HS-5 (cell line): ENCODE data around the gene PSMG3.

ENCODE experiments used
- DNase-seq: peaks from one replicate; pipeline ENCODE4 v3.0.0-alpha.2; 2012; ENCODE audit warnings: low read depth

The PSMG3 gene

DNA sequence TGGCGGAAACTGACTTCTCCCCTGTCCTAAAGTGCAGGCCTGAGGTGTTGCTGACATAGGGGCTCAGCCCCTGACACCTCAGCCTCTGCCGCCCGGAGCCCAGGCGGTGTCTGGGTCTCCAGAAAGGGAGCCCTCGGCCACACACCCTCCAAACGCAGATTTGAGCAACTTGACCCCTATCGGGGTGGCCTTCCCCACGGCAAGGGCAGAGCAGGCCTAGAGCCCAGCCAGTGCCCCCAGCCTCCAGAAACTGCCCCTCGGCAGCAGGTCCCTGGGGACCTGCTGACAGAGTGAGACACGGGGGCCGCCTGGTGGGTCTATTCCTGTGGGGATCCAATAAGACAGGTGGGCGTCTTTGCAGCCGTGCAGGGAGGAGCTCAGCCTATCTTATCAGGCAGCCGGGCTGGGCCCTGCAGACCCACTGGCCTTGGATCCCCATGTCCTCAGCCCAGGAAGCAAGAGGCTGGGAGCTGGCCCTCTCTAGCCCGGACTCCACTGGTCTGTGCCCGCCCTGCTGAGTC is 24.9 kb downstream of the PSMG3 start:
- DNase-seq: no peak

DNA sequence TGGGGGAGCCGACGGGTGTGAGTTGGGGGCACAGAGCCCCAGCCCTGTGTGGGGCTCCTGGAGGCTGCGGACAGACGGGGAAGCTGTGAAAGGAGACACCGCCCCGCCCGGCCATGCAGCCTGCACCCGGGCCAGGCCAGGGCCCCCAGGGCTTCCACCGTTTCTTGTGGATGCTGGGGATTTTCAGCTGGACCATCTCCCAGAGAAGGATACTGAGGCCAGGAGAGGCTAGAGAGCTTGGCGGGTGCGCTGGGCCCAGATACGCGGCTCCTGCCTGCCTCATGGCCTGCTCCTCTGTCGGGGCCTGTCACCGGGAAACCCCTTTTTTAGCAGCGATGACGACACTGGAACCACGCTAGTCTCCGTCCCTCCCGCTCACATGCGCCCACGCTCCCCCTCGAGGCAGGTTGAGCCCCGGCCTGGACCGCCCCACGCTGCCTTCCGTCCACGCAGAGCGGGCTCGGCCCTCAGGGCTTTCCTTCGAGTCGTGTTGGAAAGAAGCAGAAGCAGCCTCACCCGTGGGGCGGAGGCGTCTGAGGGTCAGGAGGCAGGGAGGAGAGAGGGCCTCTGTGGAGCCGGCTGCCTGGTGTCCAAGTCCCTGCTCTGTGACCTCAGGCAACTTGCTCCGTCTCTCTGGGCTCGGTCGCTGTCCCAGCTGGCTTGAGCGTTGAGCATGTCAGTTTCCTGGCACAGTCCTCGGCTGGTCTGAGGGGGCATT is 25.5 kb downstream of the PSMG3 start:
- DNase-seq: no peak

DNA sequence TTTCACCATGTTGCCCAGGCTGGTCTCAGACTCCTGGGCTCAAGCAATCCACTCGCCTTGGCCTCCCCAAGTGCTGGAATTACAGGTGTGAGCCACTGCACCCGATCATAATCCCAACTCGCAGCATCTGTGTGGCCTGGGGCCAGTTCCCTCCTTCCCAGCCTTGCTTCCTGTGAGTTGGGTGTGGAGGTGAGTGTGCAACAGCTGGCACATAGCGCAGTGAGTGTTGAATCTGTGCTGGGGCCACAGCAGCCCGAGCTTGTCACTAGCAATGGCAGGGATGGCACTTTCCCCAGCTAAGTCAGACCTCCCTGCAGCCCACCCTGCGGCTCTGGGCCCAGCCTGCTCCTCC is 26.0 kb downstream of the PSMG3 start:
- no peak for DNase-seq

DNA sequence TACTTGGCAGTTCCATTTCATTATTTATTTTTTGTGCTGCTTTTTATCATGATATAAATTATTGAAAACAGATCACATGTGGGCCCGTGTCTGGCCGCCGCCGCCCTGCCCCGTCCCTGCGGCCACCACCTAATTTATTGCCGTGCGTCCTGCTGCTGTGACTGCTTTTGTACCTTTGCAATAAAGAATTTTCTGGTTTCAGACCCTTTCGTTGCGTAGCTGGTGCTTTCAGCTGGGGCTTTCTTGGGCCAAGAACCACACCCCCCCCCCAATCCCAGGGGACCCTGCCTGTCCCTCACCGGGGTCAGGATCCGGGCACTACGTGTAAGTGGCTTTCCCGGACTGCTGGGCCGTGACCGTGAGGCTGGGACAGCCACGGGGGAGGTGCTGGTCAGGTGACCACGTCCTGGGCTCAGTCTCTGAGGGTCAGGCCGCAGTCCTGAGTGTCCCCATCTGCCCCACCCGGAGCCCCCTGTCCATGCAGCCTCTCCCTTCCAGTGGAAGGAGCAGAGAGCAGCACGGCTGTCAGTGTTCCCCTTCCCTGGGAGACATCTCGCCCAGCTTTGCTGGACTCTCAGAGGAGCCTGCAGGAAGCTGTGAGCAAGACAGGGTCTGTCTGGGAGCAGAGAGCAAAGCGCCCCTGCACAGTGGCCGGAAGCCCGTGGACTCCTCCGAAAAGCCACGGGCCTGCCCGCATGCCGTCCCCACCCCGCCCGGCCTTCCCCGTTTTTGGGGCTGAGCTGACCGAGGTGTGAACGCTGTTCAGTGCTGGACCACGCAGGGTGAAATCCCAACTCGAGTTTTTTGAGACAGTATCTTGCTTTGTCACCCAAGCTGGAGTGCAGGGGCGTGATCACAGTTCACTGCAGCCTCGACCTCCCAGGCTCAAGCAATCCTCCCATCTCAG is 26.7 kb downstream of the PSMG3 start:
- no peak for DNase-seq

DNA sequence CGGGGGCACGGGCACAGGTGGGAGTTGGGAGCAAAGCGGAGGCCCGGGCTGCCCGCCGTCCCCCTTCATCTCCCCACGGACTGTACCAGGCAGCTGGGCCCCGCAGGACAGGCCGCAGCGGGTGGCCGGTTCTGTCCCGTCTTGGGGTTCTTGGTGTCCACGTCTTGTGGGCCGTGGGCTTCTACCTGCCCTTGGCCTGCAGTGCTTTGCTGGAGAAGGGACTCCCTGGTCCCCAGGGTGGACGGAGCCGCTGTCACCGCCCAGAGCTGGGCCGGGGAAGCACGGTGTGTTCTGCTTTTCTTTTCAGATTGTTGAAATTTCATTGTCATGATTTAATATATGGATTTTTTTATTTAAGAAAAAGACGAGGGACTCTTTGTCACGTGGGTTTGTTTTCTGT is 27.5 kb downstream of the PSMG3 start:
- no peak for DNase-seq

DNA sequence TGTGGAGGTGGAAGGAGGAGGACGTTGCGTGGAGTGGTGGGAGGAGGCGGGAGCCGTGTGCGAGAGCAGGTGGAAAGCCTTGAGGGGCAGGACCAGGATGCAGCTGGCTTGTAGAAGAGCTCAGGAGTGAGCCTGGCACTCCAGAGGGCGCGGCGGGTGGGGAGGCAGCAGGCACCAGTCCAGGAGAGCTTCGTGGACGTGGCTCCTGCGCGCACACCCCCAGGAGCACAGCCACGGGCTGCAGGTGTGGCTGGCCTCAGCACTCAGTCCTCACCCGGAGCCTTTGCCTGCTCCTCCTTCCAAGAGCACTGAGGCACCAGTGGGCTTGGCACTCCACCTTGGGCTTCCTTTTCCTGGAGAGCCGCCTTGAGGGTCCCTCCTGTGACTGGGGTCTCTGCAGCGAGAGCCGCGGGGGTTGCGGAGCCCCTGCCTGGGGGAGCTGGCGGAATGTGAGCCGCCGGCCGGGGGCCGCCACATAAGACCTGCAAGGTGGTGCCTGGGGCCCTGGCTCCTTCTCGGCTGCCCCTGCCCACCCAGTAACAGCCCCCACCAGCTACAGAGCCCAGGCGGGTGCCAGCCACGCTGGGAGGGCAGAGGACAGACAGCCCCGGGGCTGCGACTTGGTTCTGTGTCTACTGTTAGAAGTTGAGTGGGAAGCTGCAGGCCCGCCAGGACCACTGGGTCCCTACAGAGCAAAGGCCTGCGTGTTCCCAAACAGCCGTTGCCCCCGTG is 28.2 kb downstream of the PSMG3 start:
- DNase-seq: no peak

DNA sequence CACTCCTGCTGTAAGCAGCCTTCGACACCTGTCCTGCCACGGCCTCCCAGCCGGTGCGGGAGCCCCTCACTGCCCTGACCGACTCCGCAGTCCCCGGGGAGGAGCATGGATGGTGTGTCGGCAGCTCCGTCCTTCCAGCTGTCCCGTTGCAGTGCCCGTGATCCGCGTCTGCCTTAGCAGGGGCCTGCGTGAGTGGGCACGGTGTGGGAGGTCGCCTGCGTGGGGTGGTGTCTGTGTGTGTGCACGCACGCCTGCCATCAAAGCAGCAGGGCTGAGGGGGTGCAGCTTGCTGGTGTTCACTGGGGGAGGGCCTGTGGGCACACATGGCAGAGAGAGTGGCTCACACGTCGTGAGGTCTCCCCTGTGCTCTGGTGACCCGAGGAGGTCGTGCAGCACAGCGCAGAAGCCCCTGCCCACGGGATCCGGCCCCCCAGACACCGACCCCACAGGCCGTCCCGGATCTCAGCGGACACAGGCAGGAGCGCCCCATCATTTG is 29.0 kb downstream of the PSMG3 start:
- no peak for DNase-seq

GRCh38 chr7:1539882-1540775 is 29.7 kb downstream of the PSMG3 start:
- DNase-seq: no peak

- DNase-seq: no peak
These were observed 30.5 kb downstream of the PSMG3 start for GRCh38 chr7:1539181-1539881.

GRCh38 chr7:1538544-1539180 is 31.2 kb downstream of the PSMG3 start:
- no peak for DNase-seq

DNA sequence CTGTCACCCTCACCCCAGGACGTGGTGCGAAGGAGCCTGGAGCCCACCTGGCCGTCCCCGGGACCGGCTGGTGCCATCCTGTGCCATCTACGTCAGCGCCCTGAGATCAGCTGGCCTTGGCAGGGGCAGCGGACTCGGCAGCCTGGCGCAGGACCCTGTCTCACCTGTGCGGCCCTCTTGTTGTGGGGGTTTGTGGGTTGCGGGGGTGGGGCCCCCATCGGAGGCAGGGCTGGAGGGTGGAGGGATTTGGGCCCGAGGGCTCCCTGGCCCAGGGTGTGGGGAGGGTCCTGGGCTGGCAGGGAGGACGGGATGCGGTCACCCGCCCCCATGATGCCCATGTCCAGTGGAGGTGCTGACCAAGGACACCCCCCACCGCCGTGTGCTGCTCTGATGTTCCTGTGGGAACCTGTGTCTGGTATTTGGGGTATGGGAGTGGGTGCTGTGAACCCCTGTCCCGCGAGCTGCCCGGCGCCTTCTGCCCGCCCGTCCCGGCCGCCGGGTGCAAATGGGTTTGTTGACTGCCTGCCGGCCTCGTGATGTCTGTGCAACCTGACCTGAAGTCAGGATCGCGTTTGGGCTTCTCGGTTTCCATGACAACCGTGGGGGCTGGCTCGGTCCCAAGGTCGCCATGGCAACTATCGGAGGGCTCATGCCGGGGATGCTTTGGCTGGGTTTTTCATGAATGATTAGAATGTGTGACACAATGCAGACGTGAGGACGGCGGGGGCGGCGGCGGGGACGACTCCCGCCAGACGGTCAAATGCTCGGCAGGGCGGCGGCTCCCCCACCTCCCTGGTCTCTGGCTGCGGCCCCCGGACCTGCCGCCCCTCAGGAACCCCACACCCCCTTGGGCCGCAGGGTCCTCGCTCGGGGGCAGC is 32.1 kb downstream of the PSMG3 start:
- DNase-seq: peak; percentile 96

- peak; percentile 92 for DNase-seq
These were observed 32.9 kb downstream of the PSMG3 start for GRCh38 chr7:1536743-1537534.

DNA sequence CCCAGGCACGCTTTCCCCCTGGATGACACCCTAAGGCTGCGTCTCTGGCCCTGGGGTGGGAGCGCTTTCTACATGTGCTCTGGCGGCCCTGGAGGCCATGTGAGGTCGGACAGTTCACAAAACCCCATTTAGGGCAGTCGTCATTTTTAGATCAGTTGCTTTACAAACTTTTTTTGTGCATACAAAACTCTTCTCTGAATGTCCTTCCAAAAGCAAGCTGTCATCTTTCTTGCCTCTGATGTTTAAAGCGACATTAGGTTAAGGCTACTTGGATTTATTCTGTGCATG is 33.4 kb downstream of the PSMG3 start:
- no peak for DNase-seq

- no peak for DNase-seq
These were observed 34.0 kb downstream of the PSMG3 start for GRCh38 chr7:1535701-1536454.

- no peak for DNase-seq
These were observed 34.8 kb downstream of the PSMG3 start for GRCh38 chr7:1535100-1535458.

GRCh38 chr7:1534330-1535099 is 35.3 kb downstream of the PSMG3 start:
- DNase-seq: no peak
